Stimulated activated CD8-positive, alpha-beta memory T cell treated with anti-CD3 and anti-CD28 coated beads, Interleukin-4, amount 100 ng/mL, for 4 hours (primary cell): Measurements from ENCODE around the gene TEKTIP1.
"Not testable (repeated sequence)": the region's sequence is repeated elsewhere in the genome, so short reads cannot be mapped to it uniquely, and the experiment has no call there.

Experiments used
- DNase-seq, 2 donors: peaks; one replicate each; pipeline ENCODE4 v3.0.0-alpha.2; 2020; ENCODE audit warnings: low read depth in 2 of 2, low spot score in 1 of 2

The TEKTIP1 gene

GRCh38 chr19:3522421-3523360 lies 16.3 kb upstream of the TEKTIP1 start:
- DNase-seq: no peak

GRCh38 chr19:3523361-3524077 lies 15.5 kb upstream of the TEKTIP1 start:
- no peak for DNase-seq

- DNase-seq: no peak
These were observed 14.7 kb upstream of the TEKTIP1 start for GRCh38 chr19:3524078-3524842.

GRCh38 chr19:3524904-3525451 lies 14.0 kb upstream of the TEKTIP1 start:
- DNase-seq: no peak

GRCh38 chr19:3526507-3527237 lies 12.3 kb upstream of the TEKTIP1 start:
- no peak for DNase-seq

GRCh38 chr19:3527238-3527910 lies 11.6 kb upstream of the TEKTIP1 start:
- no peak for DNase-seq

GRCh38 chr19:3528080-3528479 lies 10.9 kb upstream of the TEKTIP1 start:
- DNase-seq: no peak

- DNase-seq: no peak
These were observed 10.3 kb upstream of the TEKTIP1 start for GRCh38 chr19:3528539-3529211.

GRCh38 chr19:3529299-3529698 lies 9.7 kb upstream of the TEKTIP1 start:
- not testable (repeated sequence) for DNase-seq

- DNase-seq: no peak
These were observed 8.6 kb upstream of the TEKTIP1 start for GRCh38 chr19:3530389-3530788.

GRCh38 chr19:3531716-3532115 lies 7.3 kb upstream of the TEKTIP1 start:
- DNase-seq: no peak

- no peak for DNase-seq
These were observed 6.7 kb upstream of the TEKTIP1 start for GRCh38 chr19:3532154-3532786.

GRCh38 chr19:3533033-3533432 lies 5.9 kb upstream of the TEKTIP1 start:
- no peak for DNase-seq

- DNase-seq: no peak
These were observed 5.3 kb upstream of the TEKTIP1 start for GRCh38 chr19:3533563-3534216.

GRCh38 chr19:3534375-3535234 lies 4.4 kb upstream of the TEKTIP1 start:
- no peak for DNase-seq

- DNase-seq: no peak
These were observed 3.8 kb upstream of the TEKTIP1 start for GRCh38 chr19:3535235-3535535.

- no peak for DNase-seq
These were observed 3.4 kb upstream of the TEKTIP1 start for GRCh38 chr19:3535563-3535965.

GRCh38 chr19:3535981-3536380 lies 3.0 kb upstream of the TEKTIP1 start:
- no peak for DNase-seq
